Type B pancreatic cell (in vitro differentiated cells): ENCODE data around the gene NEO1. TPM values are rescaled to one million over a fixed set of nuclear protein-coding genes. Genes with fewer than 3 reads are reported as not detected.

ENCODE experiments used
- DNase-seq: peaks from one replicate; pipeline ENCODE4 v3.0.0; 2021; ENCODE audit warnings: mixed read lengths; ENCODE audit not compliant: unreplicated experiment; ENCODE audit errors: extremely low spot score
- H3K27ac Mint-ChIP-seq: 2 replicates; pipeline ENCODE4 v1.8.0; 2021; ENCODE audit warnings: mild to moderate bottlenecking, mixed read lengths
- H3K27me3 Mint-ChIP-seq: 2 replicates; pipeline ENCODE4 v1.8.0; 2021; ENCODE audit warnings: mixed read lengths
- H3K36me3 Mint-ChIP-seq: 2 replicates; pipeline ENCODE4 v1.8.0; 2021; ENCODE audit warnings: mixed read lengths
- H3K4me1 Mint-ChIP-seq: one replicate; pipeline ENCODE4 v1.8.0; 2021; ENCODE audit warnings: mixed read lengths; ENCODE audit not compliant: unreplicated experiment
- H3K4me3 Mint-ChIP-seq: 2 replicates; pipeline ENCODE4 v1.8.0; 2021; ENCODE audit warnings: mild to moderate bottlenecking, mixed read lengths
- H3K9me3 Mint-ChIP-seq: 2 replicates; pipeline ENCODE4 v1.8.0; 2021; ENCODE audit warnings: mixed read lengths
- CTCF ChIP-seq: fragments of 200-600 bp; sonication (generic); conservative IDR thresholded peaks from 2 replicates; pipeline ENCODE4 v1.5.0; 2021; ENCODE audit warnings: antibody characterized with exemption, mild to moderate bottlenecking
- total RNA-seq: library from RNA; stranded (reverse); gene quantifications from 2 replicates; pipeline ENCODE4 v1.2.1, GENCODE V29; 2021; ENCODE audit warnings: low replicate concordance

NEO1 gene
- total RNA-seq, 1 donor from 2014 or later: 94.7 TPM

GRCh38 chr15:73232776-73233175 is 180.5 kb downstream of the NEO1 start:
- TF ChIP-seq CTCF: no peak
- no peak overlapping the region for H3K27ac Mint-ChIP-seq
- peaks cover 21% of the 10 kb centered on the region for H3K36me3 Mint-ChIP-seq
- no peaks in the 10 kb centered on the region for H3K9me3 Mint-ChIP-seq
- no peak overlapping the region for H3K4me3 Mint-ChIP-seq
- no peaks in the 10 kb centered on the region for H3K27me3 Mint-ChIP-seq
- H3K4me1 Mint-ChIP-seq: no peaks in the 10 kb centered on the region
- no peak for DNase-seq

- Mint-ChIP-seq H3K36me3 (peaks cover 21% of the 10 kb centered on the region), H3K4me3 (no peak overlapping the region), H3K9me3 (no peaks in the 10 kb centered on the region), H3K27ac (no peak overlapping the region), H3K27me3 (no peaks in the 10 kb centered on the region), H3K4me1 (no peaks in the 10 kb centered on the region)
- no peak for TF ChIP-seq CTCF
- DNase-seq: no peak
Measured at GRCh38 chr15:73233623-73234022, 181.4 kb downstream of the NEO1 start.

GRCh38 chr15:73237910-73238309 is 185.6 kb downstream of the NEO1 start:
- H3K36me3 Mint-ChIP-seq: peaks cover 9% of the 10 kb centered on the region
- no peaks in the 10 kb centered on the region for H3K9me3 Mint-ChIP-seq
- no peak for TF ChIP-seq CTCF
- H3K4me3 Mint-ChIP-seq: no peak overlapping the region
- no peak for DNase-seq
- H3K27ac Mint-ChIP-seq: no peak overlapping the region
- no peaks in the 10 kb centered on the region for H3K4me1 Mint-ChIP-seq
- no peaks in the 10 kb centered on the region for H3K27me3 Mint-ChIP-seq

GRCh38 chr15:73239564-73240215 is 187.4 kb downstream of the NEO1 start:
- Mint-ChIP-seq H3K27me3 (no peaks in the 10 kb centered on the region), H3K9me3 (no peaks in the 10 kb centered on the region), H3K4me3 (no peak overlapping the region)

GRCh38 chr15:73240866-73241499 is 188.7 kb downstream of the NEO1 start:
- H3K9me3 Mint-ChIP-seq: no peaks in the 10 kb centered on the region
- no peaks in the 10 kb centered on the region for H3K4me1 Mint-ChIP-seq
- TF ChIP-seq CTCF: peak; percentile 95
- H3K36me3 Mint-ChIP-seq: peaks cover 13% of the 10 kb centered on the region
- H3K4me3 Mint-ChIP-seq: no peak overlapping the region
- DNase-seq: no peak
- H3K27me3 Mint-ChIP-seq: no peaks in the 10 kb centered on the region
- no peak overlapping the region for H3K27ac Mint-ChIP-seq

More at GRCh38 chr15:73239564-73240215, 187.4 kb downstream of the NEO1 start:
- peak; percentile 17 for TF ChIP-seq CTCF
- DNase-seq: no peak
- Mint-ChIP-seq H3K4me1 (no peaks in the 10 kb centered on the region), H3K36me3 (peaks cover 9% of the 10 kb centered on the region), H3K27ac (no peak overlapping the region)
